Measurements from ENCODE around the gene COLEC11.

Gene COLEC11

DNA sequence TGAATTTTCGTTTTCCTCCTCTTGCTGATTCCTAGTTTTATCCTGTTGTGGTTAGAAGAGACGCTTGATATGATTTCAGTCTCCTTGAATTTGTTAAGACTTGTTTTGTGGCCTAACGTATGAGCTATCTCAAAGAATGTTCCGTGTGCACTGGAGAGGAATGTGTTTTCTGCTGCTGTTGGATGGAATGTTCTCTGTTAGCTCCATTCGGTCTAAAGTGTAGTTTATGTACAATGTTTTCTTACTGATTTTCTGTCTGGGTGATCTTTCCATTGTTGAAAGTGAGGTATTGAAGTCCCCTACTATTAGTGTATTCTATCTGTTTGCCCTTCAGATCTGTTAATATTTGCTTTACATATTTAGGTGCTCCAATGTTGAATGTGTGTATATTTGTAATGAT, 25.9 kb downstream of the COLEC11 start:
- TF ChIP-seq, protein P1, sequence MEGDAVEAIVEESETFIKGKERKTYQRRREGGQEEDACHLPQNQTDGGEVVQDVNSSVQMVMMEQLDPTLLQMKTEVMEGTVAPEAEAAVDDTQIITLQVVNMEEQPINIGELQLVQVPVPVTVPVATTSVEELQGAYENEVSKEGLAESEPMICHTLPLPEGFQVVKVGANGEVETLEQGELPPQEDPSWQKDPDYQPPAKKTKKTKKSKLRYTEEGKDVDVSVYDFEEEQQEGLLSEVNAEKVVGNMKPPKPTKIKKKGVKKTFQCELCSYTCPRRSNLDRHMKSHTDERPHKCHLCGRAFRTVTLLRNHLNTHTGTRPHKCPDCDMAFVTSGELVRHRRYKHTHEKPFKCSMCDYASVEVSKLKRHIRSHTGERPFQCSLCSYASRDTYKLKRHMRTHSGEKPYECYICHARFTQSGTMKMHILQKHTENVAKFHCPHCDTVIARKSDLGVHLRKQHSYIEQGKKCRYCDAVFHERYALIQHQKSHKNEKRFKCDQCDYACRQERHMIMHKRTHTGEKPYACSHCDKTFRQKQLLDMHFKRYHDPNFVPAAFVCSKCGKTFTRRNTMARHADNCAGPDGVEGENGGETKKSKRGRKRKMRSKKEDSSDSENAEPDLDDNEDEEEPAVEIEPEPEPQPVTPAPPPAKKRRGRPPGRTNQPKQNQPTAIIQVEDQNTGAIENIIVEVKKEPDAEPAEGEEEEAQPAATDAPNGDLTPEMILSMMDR (conservative IDR thresholded peaks at IDR 0.05; ENCODE audit: low read depth, low read length) = no peak
- no peak overlapping the region for H3K4me3 ChIP-seq (ENCODE audit: low read depth, low read length)
- peak; percentile 96 for DNase-seq (ENCODE audit: low read depth)

DNA sequence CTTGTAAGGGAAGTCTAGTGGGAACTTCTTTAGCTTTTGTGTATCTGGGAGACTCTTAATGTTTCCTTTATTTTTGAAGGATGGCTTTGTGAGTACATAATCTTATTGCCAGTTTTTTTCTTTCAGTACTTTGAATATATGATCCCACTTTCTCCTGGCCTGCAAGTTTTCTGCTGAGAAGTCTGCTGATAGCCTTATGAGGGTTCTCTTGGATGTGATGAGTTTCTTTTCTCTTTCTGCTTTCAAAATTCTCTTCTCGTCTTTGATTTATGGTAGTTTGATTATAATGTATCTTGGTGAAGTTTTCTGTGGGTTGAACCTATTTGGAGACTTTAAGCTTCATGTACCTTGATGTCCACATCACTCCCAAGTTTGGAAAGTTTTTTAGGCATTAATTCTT, 28.1 kb downstream of the COLEC11 start:
- TF ChIP-seq, protein P1 (conservative IDR thresholded peaks at IDR 0.05; ENCODE audit: low read depth, low read length) = no peak
- DNase-seq (ENCODE audit: low read depth) = no peak
- H3K4me3 ChIP-seq (ENCODE audit: low read depth, low read length) = no peak overlapping the region

DNA sequence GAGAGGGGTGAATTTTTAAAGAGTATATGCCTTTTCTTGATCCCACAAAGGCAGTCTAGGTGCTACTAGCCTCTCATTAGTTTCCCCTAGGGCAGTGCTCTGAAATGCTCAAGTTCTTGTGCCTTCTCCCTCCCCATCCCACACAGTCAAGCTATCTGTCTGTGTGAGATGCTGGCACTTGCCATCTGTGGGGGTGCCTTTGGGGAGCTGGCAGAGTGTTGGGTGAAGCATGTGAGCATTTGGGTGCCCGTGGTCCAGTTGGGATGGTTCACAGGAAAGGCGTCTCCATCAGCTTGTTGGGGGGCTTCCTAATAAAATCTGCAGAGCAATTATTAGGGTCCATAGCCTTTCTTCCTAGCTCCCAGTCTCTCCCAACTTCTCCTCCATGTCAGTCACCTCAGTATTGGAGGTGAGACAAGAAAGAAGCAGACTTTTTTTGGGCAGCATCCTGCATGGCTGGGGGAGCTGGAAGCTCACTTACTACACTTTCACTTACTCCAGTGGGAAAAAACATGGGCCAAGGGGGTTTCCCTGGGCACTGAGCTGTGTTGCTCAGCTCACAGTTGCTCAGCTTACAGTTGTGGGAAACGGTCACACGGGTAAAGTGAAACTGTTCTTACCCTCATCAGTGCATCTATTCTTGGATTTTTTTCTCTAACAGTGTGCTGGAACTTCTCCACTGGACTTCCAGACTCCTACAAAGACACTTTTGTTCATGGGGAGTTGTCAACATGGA, 29.3 kb downstream of the COLEC11 start:
- peak; percentile 20 for DNase-seq (ENCODE audit: low read depth)
- no peak overlapping the region for H3K4me3 ChIP-seq (ENCODE audit: low read depth, low read length)
- TF ChIP-seq, protein P1 (conservative IDR thresholded peaks at IDR 0.05; ENCODE audit: low read depth, low read length) = no peak

DNA sequence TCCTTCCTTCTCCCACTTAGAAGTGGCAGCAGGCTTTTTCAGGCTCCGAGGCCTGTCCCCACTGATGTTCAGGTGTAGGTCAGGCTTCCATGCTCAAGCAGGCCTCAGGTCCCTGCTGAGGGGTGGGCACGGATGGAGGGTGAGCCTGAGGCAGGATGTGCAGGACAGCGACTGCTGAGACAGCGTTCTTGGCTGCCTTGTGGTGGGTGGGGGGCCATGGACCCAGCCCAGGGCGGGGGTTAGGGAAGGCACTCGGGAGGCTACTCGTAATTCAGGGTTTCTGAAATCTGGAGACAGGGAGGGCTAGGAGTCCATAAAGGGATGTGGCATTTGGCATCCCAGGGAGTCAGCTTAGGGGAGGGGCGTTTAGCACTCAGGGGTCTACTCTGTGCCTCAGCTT, 30.3 kb downstream of the COLEC11 start:
- no peak for DNase-seq (ENCODE audit: low read depth)
- no peak overlapping the region for H3K4me3 ChIP-seq (ENCODE audit: low read depth, low read length)
- TF ChIP-seq, protein P1 (conservative IDR thresholded peaks at IDR 0.05; ENCODE audit: low read depth, low read length) = no peak

DNA sequence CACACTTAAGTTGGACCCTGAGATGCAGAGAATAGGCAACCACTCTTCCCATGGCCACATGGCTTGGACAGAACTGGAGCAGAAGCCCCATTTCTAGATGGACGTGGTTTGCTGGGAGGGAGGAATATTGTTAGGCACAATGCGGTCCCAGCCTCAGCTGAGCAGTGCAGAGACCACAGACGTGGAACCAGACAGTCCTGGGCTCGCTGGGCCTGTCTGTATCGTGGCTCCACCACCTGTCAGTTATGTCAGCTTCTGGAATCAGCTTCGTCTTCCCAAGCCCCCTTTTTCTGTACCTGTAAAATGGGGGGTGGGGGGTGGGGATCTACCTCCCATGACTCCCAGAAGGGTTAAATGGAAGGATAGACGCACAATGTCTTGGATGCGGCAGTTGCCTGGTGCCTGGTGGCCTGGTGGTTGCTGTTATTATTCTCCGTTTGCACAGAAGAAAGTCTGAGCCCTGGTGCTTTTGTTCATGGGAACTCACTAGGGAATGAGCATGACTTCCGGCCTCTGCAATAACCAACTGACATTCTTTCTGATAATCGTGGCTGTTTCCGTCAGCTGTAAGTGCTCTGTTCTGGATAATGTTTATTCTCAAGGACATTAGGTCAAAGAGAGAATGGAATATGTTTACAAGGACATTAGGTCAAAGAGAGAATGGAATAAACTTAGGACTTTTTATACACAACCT, 31.4 kb downstream of the COLEC11 start:
- TF ChIP-seq, protein P1 (conservative IDR thresholded peaks at IDR 0.05; ENCODE audit: low read depth, low read length) = no peak
- no peak overlapping the region for H3K4me3 ChIP-seq (ENCODE audit: low read depth, low read length)
- peak; percentile 92 for DNase-seq (ENCODE audit: low read depth)

DNA sequence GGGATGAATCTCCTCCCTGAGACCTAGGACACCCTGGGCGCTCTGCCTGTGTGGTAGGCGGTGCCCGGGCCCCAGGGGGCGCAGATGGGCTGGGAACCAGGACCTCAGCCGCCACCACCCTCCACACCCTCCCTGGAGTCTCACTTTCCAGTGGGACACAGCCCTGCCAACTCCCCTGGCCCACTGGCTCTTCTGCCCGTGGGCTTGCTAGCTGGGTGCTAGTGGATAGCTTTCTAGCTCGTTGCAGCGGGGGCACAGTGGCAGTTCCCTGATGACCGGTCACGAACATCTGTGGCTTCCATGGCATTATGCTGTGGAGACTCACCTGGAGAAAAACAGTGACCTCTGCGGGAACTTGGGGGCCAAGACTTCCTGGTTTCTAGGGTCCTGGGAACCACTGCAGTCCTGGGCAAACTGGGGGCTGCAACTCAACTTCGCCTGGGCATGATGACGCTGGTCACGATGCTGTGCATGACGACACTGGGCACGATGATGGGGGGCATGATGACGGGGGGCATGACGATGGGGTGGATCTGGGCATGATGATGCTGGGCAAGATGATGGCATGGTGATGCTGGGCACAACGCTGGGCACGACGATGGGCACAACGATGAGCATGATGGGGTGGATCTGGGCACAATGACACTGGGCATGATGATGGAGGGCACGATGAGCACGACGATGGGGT, 32.0 kb downstream of the COLEC11 start:
- DNase-seq (ENCODE audit: low read depth) = no peak
- TF ChIP-seq, protein P1 (conservative IDR thresholded peaks at IDR 0.05; ENCODE audit: low read depth, low read length) = peak; percentile 23
- H3K4me3 ChIP-seq (ENCODE audit: low read depth, low read length) = no peak overlapping the region
